Hepatocyte (in vitro differentiated cells): Measurements from ENCODE around the gene ATP1A2. TPM values are rescaled to one million over a fixed set of nuclear protein-coding genes. Genes with fewer than 3 reads are reported as not detected.

Experiments used
- DNase-seq: peaks from one replicate; pipeline ENCODE4 v3.0.0-alpha.2; 2016; ENCODE audit warnings: low spot score
- H2AFZ ChIP-seq: fragments of 200-600 bp; sonication (generic); 2 replicates; pipeline ENCODE4 v1.6.0; 2016; ENCODE audit warnings: antibody characterized with exemption, mild to moderate bottlenecking
- H3K27ac ChIP-seq: fragments of 200-600 bp; sonication (generic); 2 replicates; pipeline ENCODE4 v1.5.1; 2016; ENCODE audit warnings: mild to moderate bottlenecking
- H3K27me3 ChIP-seq: fragments of 200-600 bp; sonication (generic); 2 replicates; pipeline ENCODE4 v1.6.1; 2016
- H3K36me3 ChIP-seq: fragments of 200-600 bp; sonication (generic); replicated peaks from 2 replicates; pipeline ENCODE4 v1.5.1; 2016; ENCODE audit warnings: low read depth; ENCODE audit not compliant: insufficient read depth
- H3K4me1 ChIP-seq: fragments of 200-600 bp; sonication (generic); 2 replicates; pipeline ENCODE4 v1.5.1; 2016; ENCODE audit warnings: mild to moderate bottlenecking, moderate library complexity; ENCODE audit not compliant: insufficient read depth
- H3K4me2 ChIP-seq: fragments of 200-600 bp; sonication (generic); 2 replicates; pipeline ENCODE4 v1.6.0; 2016
- H3K4me3 ChIP-seq: fragments of 200-600 bp; sonication (generic); 2 replicates; pipeline ENCODE4 v1.5.1; 2016; ENCODE audit warnings: mild to moderate bottlenecking
- H3K79me2 ChIP-seq: fragments of 200-600 bp; sonication (generic); 2 replicates; pipeline ENCODE4 v1.6.0; 2017; ENCODE audit warnings: mild to moderate bottlenecking
- H3K9me2 ChIP-seq: fragments of 200-600 bp; sonication (generic); replicated peaks from 2 replicates; pipeline ENCODE4 v1.6.0; 2017; ENCODE audit warnings: mild to moderate bottlenecking; ENCODE audit not compliant: insufficient read depth
- H3K9me3 ChIP-seq: fragments of 200-600 bp; sonication (generic); 2 replicates; pipeline ENCODE4 v1.5.1; 2016; ENCODE audit warnings: low read depth, mild to moderate bottlenecking
- H4K20me1 ChIP-seq: fragments of 200-600 bp; sonication (generic); 2 replicates; pipeline ENCODE4 v1.6.0; 2016; ENCODE audit warnings: mild to moderate bottlenecking; ENCODE audit not compliant: insufficient read depth, poor library complexity, severe bottlenecking
- CTCF ChIP-seq: fragments of 200-600 bp; sonication (generic); IDR thresholded peaks from 2 replicates; pipeline ENCODE4 v1.5.1; 2016; ENCODE audit warnings: antibody characterized with exemption, mild to moderate bottlenecking; ENCODE audit not compliant: poor library complexity
- EZH2 ChIP-seq: fragments of 200-600 bp; sonication (generic); IDR thresholded peaks from 2 replicates; pipeline ENCODE4 v1.6.1; 2016; ENCODE audit warnings: antibody characterized with exemption, mild to moderate bottlenecking, borderline replicate concordance
- EZH2phosphoT487 ChIP-seq: fragments of 200-600 bp; sonication (generic); IDR thresholded peaks from one replicate; pipeline ENCODE4 v1.6.1; 2018; ENCODE audit warnings: antibody characterized with exemption, mild to moderate bottlenecking, low read depth, moderate library complexity; ENCODE audit not compliant: unreplicated experiment, severe bottlenecking
- WGBS: methylation state at CpG from one replicate; pipeline ENCODE4 v1.1.6; 2016; ENCODE audit warnings: low lambda C conversion rate; ENCODE audit errors: missing lambda C conversion rate; 5-methylcytosine and 5-hydroxymethylcytosine counted together
- polyA plus RNA-seq: library from polyadenylated mRNA; unstranded; fragments of >200 nt; fragmentation: Nextera tagmentation; extraction: Ambion mirVana; gene quantifications from 2 replicates; pipeline ENCODE4 v1.2.1, GENCODE V29; 2016
- total RNA-seq: library from RNA; depleted of rRNA; stranded (reverse); fragments of >200 nt; gene quantifications from 2 replicates; pipeline ENCODE4 v1.2.3, GENCODE V29; 2014

ATP1A2 gene
- total and polyA plus RNA-seq, 2 experiments from 2014 or later, result 1.5 to 2.9 TPM

DNA sequence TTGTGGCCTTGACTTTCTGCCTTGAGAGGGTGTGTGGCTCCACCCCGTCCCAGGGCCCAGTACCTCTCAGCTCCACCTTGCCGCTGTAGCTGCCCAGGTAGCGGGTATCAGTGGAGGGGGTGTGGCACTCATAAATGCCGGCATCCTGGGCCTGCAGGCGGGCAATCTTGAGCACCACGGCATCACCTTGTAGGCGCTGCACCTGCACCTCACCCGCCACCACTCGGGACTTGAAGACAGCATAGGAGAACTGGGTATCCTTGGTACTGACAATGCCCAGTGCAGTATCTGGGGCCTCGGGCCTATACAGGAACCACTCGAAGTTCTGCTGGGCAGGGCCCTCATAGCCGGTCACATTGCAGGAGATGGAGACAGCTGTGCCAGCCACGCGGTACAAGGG, 20.8 kb upstream of the ATP1A2 start:
- WGBS, result 95% methylated on average over 14 of the region's 14 CpGs
- Histone ChIP-seq H3K9me2 (no peaks in the 10 kb centered on the region), H3K27ac (no peak overlapping the region), H3K9me3 (no peaks in the 10 kb centered on the region), H3K36me3 (no peaks in the 10 kb centered on the region), H3K4me1 (peaks cover 13% of the 10 kb centered on the region), H4K20me1 (no peaks in the 10 kb centered on the region), H2AFZ (no peak overlapping the region), H3K4me2 (no peak overlapping the region), H3K79me2 (peaks cover 18% of the 10 kb centered on the region), H3K27me3 (no peaks in the 10 kb centered on the region), H3K4me3 (no peak overlapping the region)
- TF ChIP-seq EZH2 (no peak), EZH2phosphoT487 (no peak), CTCF (no peak)
- no peak for DNase-seq

- Histone ChIP-seq H3K27me3 (no peaks in the 10 kb centered on the region), H3K36me3 (no peaks in the 10 kb centered on the region), H3K79me2 (peaks cover 18% of the 10 kb centered on the region), H4K20me1 (no peaks in the 10 kb centered on the region), H3K4me2 (no peak overlapping the region), H3K27ac (no peak overlapping the region), H3K4me1 (peaks cover 13% of the 10 kb centered on the region), H2AFZ (no peak overlapping the region), H3K4me3 (no peak overlapping the region), H3K9me3 (no peaks in the 10 kb centered on the region), H3K9me2 (no peaks in the 10 kb centered on the region)
- no peak for DNase-seq
- 94% methylated on average over 4 of the region's 4 CpGs for WGBS
- TF ChIP-seq CTCF, result no peak
- TF ChIP-seq EZH2phosphoT487, result no peak
- no peak for TF ChIP-seq EZH2
These were observed 20.0 kb upstream of the ATP1A2 start for GRCh38 chr1:160095382-160096105.

DNA sequence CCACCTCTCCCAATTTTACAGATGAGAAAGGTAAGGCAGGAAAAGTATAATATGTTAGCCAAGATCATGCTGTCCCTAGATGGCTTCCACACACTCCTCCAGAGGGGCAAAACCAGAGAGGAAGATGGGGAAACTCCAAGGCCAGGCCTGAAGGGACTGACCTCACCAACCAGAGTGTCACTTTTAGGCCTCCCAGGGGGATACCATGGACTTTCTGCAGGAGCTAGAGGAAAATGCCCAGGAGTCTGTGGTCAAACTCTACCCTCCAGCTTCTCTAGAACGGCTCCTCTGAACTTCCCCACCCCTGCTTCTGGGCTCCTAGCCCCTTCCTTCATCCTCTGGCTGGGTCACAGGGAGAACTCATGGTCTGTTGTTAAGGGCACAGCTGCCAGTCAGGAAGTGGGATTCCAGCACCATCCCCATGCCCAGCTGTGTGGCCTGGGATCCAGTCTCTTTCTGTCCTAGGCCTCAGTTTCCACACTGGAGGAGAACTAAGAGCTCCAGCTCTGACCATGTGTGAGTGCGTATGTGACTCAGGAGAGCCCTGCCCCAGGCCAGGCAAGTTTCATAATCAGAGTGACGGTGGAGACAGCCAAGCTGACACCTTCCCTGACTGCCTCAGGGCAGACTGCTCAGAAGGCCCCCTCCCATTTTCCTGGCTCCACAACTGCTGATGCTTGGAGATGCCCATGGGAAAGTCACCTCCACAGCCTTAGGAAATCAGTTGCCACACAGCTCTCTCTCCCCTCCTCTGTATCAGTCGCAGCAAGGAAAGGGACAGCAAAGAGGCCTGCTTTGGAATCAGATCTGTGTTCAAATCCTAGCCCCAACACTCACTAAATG, 19.1 kb upstream of the ATP1A2 start:
- Histone ChIP-seq H3K9me2 (no peaks in the 10 kb centered on the region), H3K4me2 (peak overlapping the region; percentile 99), H4K20me1 (no peaks in the 10 kb centered on the region), H3K27ac (no peak overlapping the region), H3K4me3 (no peak overlapping the region), H3K36me3 (no peaks in the 10 kb centered on the region), H2AFZ (no peak overlapping the region), H3K4me1 (peaks cover 18% of the 10 kb centered on the region), H3K27me3 (no peaks in the 10 kb centered on the region), H3K9me3 (no peaks in the 10 kb centered on the region), H3K79me2 (peaks cover 18% of the 10 kb centered on the region)
- WGBS, result 79% methylated on average over 4 of the region's 4 CpGs
- DNase-seq, result peak; percentile 51
- no peak for TF ChIP-seq EZH2phosphoT487
- TF ChIP-seq CTCF, result no peak
- no peak for TF ChIP-seq EZH2
